Mesendoderm (in vitro differentiated cells): Measurements from ENCODE around the gene PRMT2. TPM values are rescaled to one million over a fixed set of nuclear protein-coding genes. Genes with fewer than 3 reads are reported as not detected.

Experiments used
- DNase-seq: peaks from one replicate; pipeline ENCODE4 v3.0.0; 2013
- H2AK5ac ChIP-seq: 2 replicates; pipeline ENCODE4 v1.6.1; 2013; ENCODE audit warnings: low read length, inconsistent platforms
- H2BK120ac ChIP-seq: 2 replicates; pipeline ENCODE4 v1.6.1; 2013; ENCODE audit warnings: low read depth, mild to moderate bottlenecking, low read length, moderate library complexity, mixed read lengths
- H2BK15ac ChIP-seq: replicated peaks from 2 replicates; pipeline ENCODE4 v1.6.1; 2013; ENCODE audit warnings: low read depth, mild to moderate bottlenecking, moderate library complexity
- H2BK5ac ChIP-seq: 2 replicates; pipeline ENCODE4 v1.6.1; 2013; ENCODE audit warnings: low read length, inconsistent platforms
- H3K18ac ChIP-seq: 2 replicates; pipeline ENCODE4 v1.6.1; 2013; ENCODE audit warnings: mild to moderate bottlenecking, low read length, mixed read lengths
- H3K23ac ChIP-seq: one replicate; pipeline ENCODE4 v1.6.1; 2013; ENCODE audit warnings: low read length
- H3K27ac ChIP-seq: 2 replicates; pipeline ENCODE4 v1.5.1; 2013; ENCODE audit warnings: low read depth, mild to moderate bottlenecking, inconsistent platforms, low read length, moderate library complexity
- H3K27me3 ChIP-seq: 2 replicates; pipeline ENCODE4 v1.6.1; 2013; ENCODE audit warnings: low read length, control low read depth, mild to moderate bottlenecking, inconsistent platforms; ENCODE audit not compliant: insufficient read depth, poor library complexity
- H3K36me3 ChIP-seq: 2 replicates; pipeline ENCODE4 v1.6.1; 2013; ENCODE audit warnings: low read length, inconsistent platforms; ENCODE audit not compliant: control insufficient read depth, insufficient read depth
- H3K4ac ChIP-seq: one replicate; pipeline ENCODE4 v1.6.1; 2013; ENCODE audit warnings: low read depth, mild to moderate bottlenecking, low read length, moderate library complexity
- H3K4me1 ChIP-seq: 2 replicates; pipeline ENCODE4 v1.6.1; 2013; ENCODE audit warnings: low read depth, low read length, inconsistent platforms; ENCODE audit not compliant: control insufficient read depth
- H3K4me2 ChIP-seq: 2 replicates; pipeline ENCODE4 v1.6.1; 2013; ENCODE audit warnings: low read length
- H3K4me3 ChIP-seq: 2 replicates; pipeline ENCODE4 v1.5.1; 2013; ENCODE audit warnings: mild to moderate bottlenecking, low read length
- H3K56ac ChIP-seq: one replicate; pipeline ENCODE4 v1.6.1; 2013; ENCODE audit warnings: low read length
- H3K79me1 ChIP-seq: 2 replicates; pipeline ENCODE4 v1.6.1; 2013; ENCODE audit warnings: low read length, inconsistent platforms
- H3K79me2 ChIP-seq: 2 replicates; pipeline ENCODE4 v1.6.1; 2013; ENCODE audit warnings: mild to moderate bottlenecking, low read length; ENCODE audit not compliant: control insufficient read depth, insufficient read depth
- H3K9ac ChIP-seq: 2 replicates; pipeline ENCODE4 v1.6.1; 2013; ENCODE audit warnings: low read length, inconsistent platforms
- H4K5ac ChIP-seq: one replicate; pipeline ENCODE4 v1.6.1; 2013; ENCODE audit warnings: low read length
- H4K8ac ChIP-seq: one replicate; pipeline ENCODE4 v1.6.1; 2013; ENCODE audit warnings: low read depth, mild to moderate bottlenecking, control low read depth, low read length, moderate library complexity
- WGBS: extraction: QIAGEN DNeasy Blood & Tissue Kit; methylation state at CpG from one replicate; pipeline ENCODE4 v1.1.7; 2013; ENCODE audit warnings: low lambda C conversion rate, missing lambda C conversion rate; ENCODE audit not compliant: insufficient coverage; ENCODE audit errors: extremely low coverage; 5-methylcytosine and 5-hydroxymethylcytosine counted together
- polyA plus RNA-seq, 2 experiments: library from polyadenylated mRNA; stranded (reverse); fragments of 200-250 nt; gene quantifications; one replicate each; pipeline ENCODE4 v1.2.3, GENCODE V29; 2013

PRMT2 gene
- 27.8 TPM for polyA plus RNA-seq (2013, experiment 1 of 2)
- polyA plus RNA-seq (2013, experiment 2 of 2), result 28.0 TPM

GRCh38 chr21:46635324-46636180 lies at the start of gene PRMT2:
Gene PRMT2 (plus strand): TSS chr21:46635674. CDS start chr21:46636952, 1,278 bp downstream.
- Histone ChIP-seq H3K4me3 (peak within 1 kb of the TSS; percentile 100), H3K36me3 (no peaks in the 10 kb centered on the region), H3K9ac (peak within 1 kb of the TSS; percentile 100), H3K18ac (peak within 1 kb of the TSS; percentile 85), H3K27ac (peak within 1 kb of the TSS; percentile 74), H2BK120ac (peak within 1 kb of the TSS; percentile 39), H2AK5ac (peak within 1 kb of the TSS; percentile 96), H3K4ac (peak within 1 kb of the TSS; percentile 89), H2BK15ac (no peak within 1 kb of the TSS), H3K4me2 (peak within 1 kb of the TSS; percentile 92), H3K4me1 (no peaks in the 10 kb centered on the region), H3K56ac (peak within 1 kb of the TSS; percentile 100), H4K8ac (peak within 1 kb of the TSS; percentile 96), H3K79me1 (peaks cover 9% of the 10 kb centered on the region), H4K5ac (no peak within 1 kb of the TSS), H3K23ac (no peak within 1 kb of the TSS), H2BK5ac (peak within 1 kb of the TSS; percentile 99), H3K79me2 (peaks cover 5% of the 10 kb centered on the region), H3K27me3 (no peaks in the 10 kb centered on the region)
- no CpG with 5 or more reads among the region's 90 CpGs for WGBS
- peak; percentile 97 for DNase-seq

GRCh38 chr21:46594276-46594675 lies 41.2 kb upstream of the PRMT2 start:
- Histone ChIP-seq H3K79me2 (no peaks in the 10 kb centered on the region), H2BK15ac (no peak overlapping the region), H3K4me3 (no peak overlapping the region), H2BK120ac (no peak overlapping the region), H3K9ac (no peak overlapping the region), H3K23ac (no peak overlapping the region), H3K79me1 (no peaks in the 10 kb centered on the region), H3K27ac (no peak overlapping the region), H2BK5ac (no peak overlapping the region), H4K8ac (no peak overlapping the region), H3K56ac (no peak overlapping the region), H3K4ac (no peak overlapping the region), H2AK5ac (no peak overlapping the region), H3K18ac (no peak overlapping the region), H4K5ac (no peak overlapping the region), H3K4me1 (no peaks in the 10 kb centered on the region), H3K4me2 (no peak overlapping the region), H3K36me3 (no peaks in the 10 kb centered on the region), H3K27me3 (no peaks in the 10 kb centered on the region)
- peak; percentile 36 for DNase-seq
- WGBS, result no CpG with 5 or more reads among the region's 8 CpGs

DNA sequence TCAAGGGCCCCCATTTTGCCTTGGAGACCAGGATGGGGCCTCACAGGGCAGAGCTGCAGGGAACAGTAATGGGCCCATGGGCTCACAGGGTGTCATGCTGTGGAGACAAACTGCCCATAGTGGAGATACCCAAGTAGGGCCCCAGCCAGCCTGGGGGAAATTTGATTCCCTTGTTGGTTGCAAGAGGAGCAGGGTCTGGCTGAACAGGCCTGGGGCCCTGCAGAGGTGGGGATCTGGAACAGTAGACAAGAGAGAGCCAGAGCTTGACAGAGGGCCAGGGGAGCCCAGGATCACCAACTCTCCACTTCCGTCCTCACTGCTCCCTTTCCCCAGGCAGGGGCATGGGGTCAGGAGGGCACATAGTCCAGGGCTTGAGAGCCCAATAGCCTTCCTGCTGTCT lies 39.3 kb upstream of the PRMT2 start:
- H3K23ac ChIP-seq, result no peak overlapping the region
- no peak overlapping the region for H2BK15ac ChIP-seq
- H2BK5ac ChIP-seq, result no peak overlapping the region
- H4K5ac ChIP-seq, result no peak overlapping the region
- H2AK5ac ChIP-seq, result no peak overlapping the region
- no peak for DNase-seq
- H3K36me3 ChIP-seq, result no peaks in the 10 kb centered on the region
- H3K27ac ChIP-seq, result no peak overlapping the region
- H3K4ac ChIP-seq, result no peak overlapping the region
- H3K4me1 ChIP-seq, result no peaks in the 10 kb centered on the region
- no peaks in the 10 kb centered on the region for H3K79me1 ChIP-seq
- no CpG with 5 or more reads among the region's 1 CpG for WGBS
- H3K18ac ChIP-seq, result no peak overlapping the region
- no peak overlapping the region for H3K4me3 ChIP-seq
- no peak overlapping the region for H3K56ac ChIP-seq
- H2BK120ac ChIP-seq, result no peak overlapping the region
- no peak overlapping the region for H4K8ac ChIP-seq
- H3K4me2 ChIP-seq, result no peak overlapping the region
- no peaks in the 10 kb centered on the region for H3K27me3 ChIP-seq
- H3K9ac ChIP-seq, result no peak overlapping the region
- no peaks in the 10 kb centered on the region for H3K79me2 ChIP-seq

DNA sequence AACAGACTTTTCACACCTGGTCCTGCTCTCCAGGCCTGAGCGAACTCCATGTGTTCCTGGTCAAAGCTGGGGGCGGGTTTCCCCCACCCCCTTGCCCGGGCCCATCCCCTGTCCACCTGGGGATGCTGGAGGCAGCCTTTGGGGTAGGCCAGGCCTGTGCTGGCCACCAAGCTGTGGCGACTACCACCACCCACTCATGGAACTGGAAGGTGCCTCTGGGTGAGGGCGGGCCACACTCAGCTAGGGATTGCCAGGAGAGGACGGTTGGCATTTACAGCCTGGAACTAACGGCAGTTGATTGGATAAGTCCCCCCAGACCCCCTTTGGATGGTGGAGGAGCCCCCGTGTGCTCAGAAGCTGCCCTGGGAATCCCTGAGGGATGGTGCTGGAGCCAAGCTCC lies 38.4 kb upstream of the PRMT2 start:
- H3K18ac ChIP-seq, result no peak overlapping the region
- no peak overlapping the region for H3K4ac ChIP-seq
- H3K4me1 ChIP-seq, result no peaks in the 10 kb centered on the region
- no peak overlapping the region for H3K4me2 ChIP-seq
- H2BK15ac ChIP-seq, result no peak overlapping the region
- H3K79me1 ChIP-seq, result no peaks in the 10 kb centered on the region
- H2BK120ac ChIP-seq, result no peak overlapping the region
- no peak overlapping the region for H2AK5ac ChIP-seq
- H3K4me3 ChIP-seq, result no peak overlapping the region
- H3K36me3 ChIP-seq, result no peaks in the 10 kb centered on the region
- H3K79me2 ChIP-seq, result no peaks in the 10 kb centered on the region
- DNase-seq, result no peak
- H4K5ac ChIP-seq, result no peak overlapping the region
- no peaks in the 10 kb centered on the region for H3K27me3 ChIP-seq
- no peak overlapping the region for H3K9ac ChIP-seq
- H3K27ac ChIP-seq, result no peak overlapping the region
- no peak overlapping the region for H2BK5ac ChIP-seq
- H3K23ac ChIP-seq, result no peak overlapping the region
- no peak overlapping the region for H4K8ac ChIP-seq
- WGBS, result no CpG with 5 or more reads among the region's 8 CpGs
- H3K56ac ChIP-seq, result no peak overlapping the region

GRCh38 chr21:46597896-46598343 lies 37.6 kb upstream of the PRMT2 start:
- Histone ChIP-seq H2BK120ac (no peak overlapping the region), H3K4me2 (no peak overlapping the region), H3K27ac (no peak overlapping the region), H3K18ac (no peak overlapping the region), H3K4ac (no peak overlapping the region), H3K4me1 (no peaks in the 10 kb centered on the region), H2BK5ac (no peak overlapping the region), H2BK15ac (no peak overlapping the region), H3K23ac (no peak overlapping the region), H3K79me1 (no peaks in the 10 kb centered on the region), H3K79me2 (no peaks in the 10 kb centered on the region), H4K5ac (no peak overlapping the region), H3K56ac (no peak overlapping the region), H3K9ac (no peak overlapping the region), H3K27me3 (no peaks in the 10 kb centered on the region), H4K8ac (no peak overlapping the region), H2AK5ac (no peak overlapping the region), H3K4me3 (no peak overlapping the region), H3K36me3 (no peaks in the 10 kb centered on the region)
- DNase-seq, result no peak
- no CpG with 5 or more reads among the region's 20 CpGs for WGBS
